ENCODE measurements around the gene CYTH4.

CYTH4 gene

DNA sequence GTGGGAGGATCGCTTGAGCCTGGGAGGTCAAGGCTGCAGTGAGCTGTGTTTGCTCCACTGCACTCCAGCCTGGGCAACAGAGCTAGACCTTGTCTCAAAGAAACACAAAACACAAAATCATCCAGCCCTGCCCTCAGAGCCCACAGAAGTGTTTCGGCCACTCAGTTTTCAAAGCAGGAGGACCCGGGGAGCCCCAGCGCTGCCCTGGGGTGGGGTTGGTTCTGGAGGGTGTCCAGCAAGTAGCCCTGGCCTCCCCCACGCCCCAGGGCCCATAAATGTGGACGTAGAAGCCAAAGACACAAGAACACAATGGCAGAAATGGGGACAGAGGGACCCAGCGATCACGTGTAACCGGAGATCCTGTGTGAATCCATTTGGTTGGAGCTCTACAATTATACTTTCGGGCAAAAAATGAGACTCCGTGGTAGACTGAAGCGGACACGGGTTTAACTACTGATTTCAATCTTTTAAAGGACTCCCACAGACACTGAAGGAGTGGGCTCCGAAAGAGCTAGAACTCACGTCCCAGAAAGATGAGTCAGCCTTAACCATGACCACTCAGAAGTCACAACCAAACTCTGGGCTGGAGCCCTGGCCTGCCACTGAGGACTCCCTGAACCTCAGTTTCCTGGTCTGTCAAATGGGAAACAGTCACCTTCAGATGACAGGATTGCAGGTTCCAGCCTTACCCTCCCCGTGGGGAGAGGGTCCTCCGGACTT lies 9.0 kb upstream of the CYTH4 start:
- Histone ChIP-seq H3K27me3 (ENCODE audit: insufficient read depth, low read depth, severe bottlenecking) (no peaks in the 10 kb centered on the region), H3K27ac (no peak overlapping the region), H3K4me3 (ENCODE audit: low read depth, low read length) (no peak overlapping the region), H3K36me3 (no peaks in the 10 kb centered on the region), H3K9me3 (ENCODE audit: severe bottlenecking) (no peaks in the 10 kb centered on the region)
- TF ChIP-seq, protein P1, sequence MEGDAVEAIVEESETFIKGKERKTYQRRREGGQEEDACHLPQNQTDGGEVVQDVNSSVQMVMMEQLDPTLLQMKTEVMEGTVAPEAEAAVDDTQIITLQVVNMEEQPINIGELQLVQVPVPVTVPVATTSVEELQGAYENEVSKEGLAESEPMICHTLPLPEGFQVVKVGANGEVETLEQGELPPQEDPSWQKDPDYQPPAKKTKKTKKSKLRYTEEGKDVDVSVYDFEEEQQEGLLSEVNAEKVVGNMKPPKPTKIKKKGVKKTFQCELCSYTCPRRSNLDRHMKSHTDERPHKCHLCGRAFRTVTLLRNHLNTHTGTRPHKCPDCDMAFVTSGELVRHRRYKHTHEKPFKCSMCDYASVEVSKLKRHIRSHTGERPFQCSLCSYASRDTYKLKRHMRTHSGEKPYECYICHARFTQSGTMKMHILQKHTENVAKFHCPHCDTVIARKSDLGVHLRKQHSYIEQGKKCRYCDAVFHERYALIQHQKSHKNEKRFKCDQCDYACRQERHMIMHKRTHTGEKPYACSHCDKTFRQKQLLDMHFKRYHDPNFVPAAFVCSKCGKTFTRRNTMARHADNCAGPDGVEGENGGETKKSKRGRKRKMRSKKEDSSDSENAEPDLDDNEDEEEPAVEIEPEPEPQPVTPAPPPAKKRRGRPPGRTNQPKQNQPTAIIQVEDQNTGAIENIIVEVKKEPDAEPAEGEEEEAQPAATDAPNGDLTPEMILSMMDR (IDR thresholded peaks at IDR 0.05; ENCODE audit: low read depth, low read length): no peak
- DNase-seq: no peak

DNA sequence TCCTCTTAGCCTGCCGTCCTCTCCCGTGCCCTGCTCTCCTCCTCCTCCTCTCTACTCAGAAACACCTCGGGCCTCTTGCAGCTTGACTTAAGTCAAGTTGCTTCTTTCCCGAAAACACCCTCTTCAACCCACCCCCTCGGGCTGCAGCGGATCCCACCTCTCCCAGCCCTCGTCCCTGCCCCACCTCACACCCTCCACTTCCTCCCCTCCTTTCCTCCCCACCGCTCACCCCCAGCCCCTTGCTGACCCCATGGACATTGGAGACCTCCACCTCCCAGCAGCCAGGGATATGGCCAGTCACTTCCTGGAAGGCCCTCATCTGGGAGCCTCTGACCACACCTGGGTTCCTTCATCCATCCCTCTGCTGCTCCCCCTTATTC lies 8.5 kb upstream of the CYTH4 start:
- Histone ChIP-seq H3K27me3 (ENCODE audit: insufficient read depth, low read depth, severe bottlenecking) (no peaks in the 10 kb centered on the region), H3K4me3 (ENCODE audit: low read depth, low read length) (no peak overlapping the region), H3K36me3 (no peaks in the 10 kb centered on the region), H3K9me3 (ENCODE audit: severe bottlenecking) (no peaks in the 10 kb centered on the region), H3K27ac (no peak overlapping the region)
- DNase-seq: no peak
- TF ChIP-seq, protein P1 (IDR thresholded peaks at IDR 0.05; ENCODE audit: low read depth, low read length): no peak

DNA sequence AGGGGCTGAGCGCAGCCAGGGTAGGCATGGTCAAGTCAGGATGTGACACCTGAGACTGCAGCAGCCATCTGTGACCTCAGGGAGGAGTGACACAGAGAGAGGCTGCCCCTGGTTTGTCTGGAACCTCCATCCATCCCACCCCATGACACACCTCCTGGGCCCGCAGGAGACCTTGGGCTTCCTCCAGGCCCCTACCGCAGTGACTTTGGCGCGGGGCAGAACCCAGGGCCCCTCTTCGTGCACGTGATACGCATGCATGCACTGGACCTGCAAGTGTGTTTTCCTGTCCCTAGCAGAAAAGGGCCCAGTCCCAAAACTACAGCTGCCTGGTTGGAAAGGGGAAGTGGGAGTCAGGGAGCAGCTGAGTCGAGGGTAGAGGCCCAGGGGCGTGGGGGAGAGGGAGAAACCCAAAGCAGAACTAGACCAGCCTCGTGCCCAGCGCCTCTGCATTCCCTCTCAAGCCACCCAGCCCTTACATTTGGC lies 7.9 kb upstream of the CYTH4 start:
- no peaks in the 10 kb centered on the region for H3K9me3 ChIP-seq (ENCODE audit: severe bottlenecking)
- TF ChIP-seq, protein P1 (IDR thresholded peaks at IDR 0.05; ENCODE audit: low read depth, low read length): no peak
- no peak overlapping the region for H3K27ac ChIP-seq
- DNase-seq: no peak
- no peak overlapping the region for H3K4me3 ChIP-seq (ENCODE audit: low read depth, low read length)
- no peaks in the 10 kb centered on the region for H3K27me3 ChIP-seq (ENCODE audit: insufficient read depth, low read depth, severe bottlenecking)
- H3K36me3 ChIP-seq: no peaks in the 10 kb centered on the region

DNA sequence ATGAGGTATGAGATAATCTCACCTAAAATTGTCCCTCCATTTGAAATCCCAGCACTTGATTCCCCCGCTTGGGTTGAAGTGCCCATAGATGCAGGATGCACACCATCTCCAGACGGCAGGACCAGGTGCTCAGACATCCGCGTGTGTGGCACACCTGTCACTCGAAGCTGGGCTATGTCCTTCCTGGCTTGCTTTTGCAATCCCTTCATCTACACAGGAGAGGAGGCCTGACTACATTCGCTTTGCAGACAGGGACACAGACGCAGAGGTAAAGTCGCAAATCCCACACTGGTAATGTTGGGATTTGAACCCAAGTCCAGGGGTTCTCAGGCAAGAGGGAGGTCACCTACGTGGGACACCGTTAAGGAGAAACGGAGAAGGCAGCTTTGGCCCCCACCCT lies 7.2 kb upstream of the CYTH4 start:
- Histone ChIP-seq H3K9me3 (ENCODE audit: severe bottlenecking) (no peaks in the 10 kb centered on the region), H3K4me3 (ENCODE audit: low read depth, low read length) (no peak overlapping the region), H3K27ac (no peak overlapping the region), H3K27me3 (ENCODE audit: insufficient read depth, low read depth, severe bottlenecking) (no peaks in the 10 kb centered on the region), H3K36me3 (no peaks in the 10 kb centered on the region)
- no peak for DNase-seq
- TF ChIP-seq, protein P1 (IDR thresholded peaks at IDR 0.05; ENCODE audit: low read depth, low read length): no peak

DNA sequence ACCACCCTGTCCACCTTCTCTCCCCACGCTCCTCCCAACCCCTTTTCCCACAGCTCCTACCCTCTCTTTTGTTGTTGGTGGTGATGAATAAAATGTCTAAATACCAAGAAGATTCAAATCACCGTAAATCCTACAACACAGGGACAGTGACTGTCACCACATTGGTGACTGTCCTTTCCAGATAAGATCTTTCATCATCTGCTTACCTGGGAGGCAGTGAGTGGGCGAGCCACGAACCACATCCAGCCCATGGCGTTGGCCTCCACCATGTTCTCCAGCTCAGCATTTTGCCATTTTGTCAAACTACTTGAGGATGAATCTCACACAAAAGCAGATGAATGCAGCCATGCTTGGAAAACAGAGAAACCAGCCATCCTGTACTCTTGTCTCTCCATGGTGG lies 6.7 kb upstream of the CYTH4 start:
- Histone ChIP-seq H3K36me3 (no peaks in the 10 kb centered on the region), H3K4me3 (ENCODE audit: low read depth, low read length) (no peak overlapping the region), H3K9me3 (ENCODE audit: severe bottlenecking) (no peaks in the 10 kb centered on the region), H3K27ac (no peak overlapping the region), H3K27me3 (ENCODE audit: insufficient read depth, low read depth, severe bottlenecking) (no peaks in the 10 kb centered on the region)
- no peak for DNase-seq
- TF ChIP-seq, protein P1 (IDR thresholded peaks at IDR 0.05; ENCODE audit: low read depth, low read length): no peak

DNA sequence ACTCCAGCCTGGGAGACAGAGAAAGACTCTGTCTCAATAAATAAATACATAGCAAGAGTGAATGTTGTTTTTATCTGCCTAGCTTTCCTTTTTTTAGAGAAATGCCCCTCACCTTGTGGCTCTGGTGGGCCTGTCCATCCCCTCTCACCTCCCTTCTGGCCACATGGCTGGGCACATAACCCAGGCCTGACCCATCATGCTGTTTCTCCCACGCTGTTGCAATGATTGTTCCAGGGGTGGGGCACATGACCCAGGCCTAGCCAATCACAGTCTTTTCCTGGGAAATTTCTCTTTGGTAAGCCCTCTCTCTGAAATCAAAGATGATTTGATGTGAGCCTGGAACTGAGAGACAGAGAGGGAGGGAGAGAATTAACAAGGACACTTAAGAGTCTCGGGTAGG lies 5.5 kb upstream of the CYTH4 start:
- TF ChIP-seq, protein P1 (IDR thresholded peaks at IDR 0.05; ENCODE audit: low read depth, low read length): no peak

More for the DNA sequence above, 5.5 kb upstream of the CYTH4 start:
- Histone ChIP-seq H3K9me3 (ENCODE audit: severe bottlenecking) (no peaks in the 10 kb centered on the region), H3K27ac (no peak overlapping the region), H3K36me3 (no peaks in the 10 kb centered on the region), H3K27me3 (ENCODE audit: insufficient read depth, low read depth, severe bottlenecking) (no peaks in the 10 kb centered on the region), H3K4me3 (ENCODE audit: low read depth, low read length) (no peak overlapping the region)
- no peak for DNase-seq
